Measurements from ENCODE around the gene SLC35G6.

SLC35G6 gene

GRCh38 chr17:7503521-7503920 is 22.3 kb downstream of the SLC35G6 start:
- no peak for TF ChIP-seq CTCF (IDR thresholded peaks at IDR 0.05; ENCODE audit: low read depth, low read length)
- DNase-seq (ENCODE audit: extremely low read depth, low read depth) = no peak

GRCh38 chr17:7508145-7508544 is 26.9 kb downstream of the SLC35G6 start:
- DNase-seq (ENCODE audit: extremely low read depth, low read depth) = no peak
- TF ChIP-seq CTCF (IDR thresholded peaks at IDR 0.05; ENCODE audit: low read depth, low read length) = no peak

DNA sequence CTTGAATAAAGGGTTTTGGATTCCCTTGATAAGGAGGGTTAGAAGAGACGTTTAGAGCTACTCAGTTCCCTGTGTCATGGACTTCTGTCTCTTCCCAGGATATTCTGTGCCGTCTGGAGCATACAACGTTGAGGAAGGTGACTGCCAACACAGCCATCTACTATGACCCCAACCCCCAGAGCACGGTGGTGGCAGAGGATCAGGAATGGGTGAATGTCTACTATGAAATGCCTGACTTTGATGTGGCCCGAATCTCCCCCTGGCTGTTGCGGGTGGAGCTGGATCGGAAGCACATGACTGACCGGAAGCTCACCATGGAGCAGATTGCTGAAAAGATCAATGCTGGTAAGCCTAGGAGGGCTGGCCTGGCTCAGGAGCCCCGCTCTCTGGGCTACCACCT is 27.6 kb downstream of the SLC35G6 start:
- no peak for TF ChIP-seq CTCF (IDR thresholded peaks at IDR 0.05; ENCODE audit: low read depth, low read length)
- DNase-seq (ENCODE audit: extremely low read depth, low read depth) = no peak

- TF ChIP-seq CTCF (IDR thresholded peaks at IDR 0.05; ENCODE audit: low read depth, low read length) = no peak
- DNase-seq (ENCODE audit: extremely low read depth, low read depth) = no peak
Observed at GRCh38 chr17:7509937-7510336, 28.7 kb downstream of the SLC35G6 start.

- no peak for DNase-seq (ENCODE audit: extremely low read depth, low read depth)
- no peak for TF ChIP-seq CTCF (IDR thresholded peaks at IDR 0.05; ENCODE audit: low read depth, low read length)
Observed at GRCh38 chr17:7511108-7511507, 29.9 kb downstream of the SLC35G6 start.

DNA sequence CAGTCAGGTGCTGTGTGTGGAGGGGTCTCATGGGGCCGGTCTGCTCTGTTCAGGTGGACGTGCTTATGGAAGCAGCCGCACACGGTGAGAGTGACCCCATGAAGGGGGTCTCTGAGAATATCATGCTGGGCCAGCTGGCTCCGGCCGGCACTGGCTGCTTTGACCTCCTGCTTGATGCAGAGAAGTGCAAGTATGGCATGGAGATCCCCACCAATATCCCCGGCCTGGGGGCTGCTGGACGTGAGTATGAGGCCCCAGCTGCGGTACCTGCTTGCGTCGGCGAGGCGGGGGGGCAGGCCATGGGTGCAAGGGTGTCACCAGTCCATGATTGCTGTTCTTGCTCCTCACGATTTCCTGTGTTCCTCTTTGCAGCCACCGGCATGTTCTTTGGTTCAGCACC is 30.9 kb downstream of the SLC35G6 start:
- TF ChIP-seq CTCF (IDR thresholded peaks at IDR 0.05; ENCODE audit: low read depth, low read length) = no peak
- no peak for DNase-seq (ENCODE audit: extremely low read depth, low read depth)

- no peak for TF ChIP-seq CTCF (IDR thresholded peaks at IDR 0.05; ENCODE audit: low read depth, low read length)
- no peak for DNase-seq (ENCODE audit: extremely low read depth, low read depth)
Observed at GRCh38 chr17:7512824-7513540, 31.7 kb downstream of the SLC35G6 start.

Measured in AG09319 (cell line).